GM19397 (cell line): ENCODE results near the gene RBMS1.

ENCODE experiments used
- ATAC-seq: cut with Tn5 transposase; IDR thresholded peaks from one replicate; pipeline ENCODE4 v1.9.1; 2021; ENCODE audit warnings: mild to moderate bottlenecking, moderate library complexity; ENCODE audit not compliant: unreplicated experiment

RBMS1 gene

GRCh38 chr2:160365716-160366367 is 127.8 kb downstream of the RBMS1 start:
- no peak for ATAC-seq

GRCh38 chr2:160364364-160364763 is 129.2 kb downstream of the RBMS1 start:
- ATAC-seq = no peak

DNA sequence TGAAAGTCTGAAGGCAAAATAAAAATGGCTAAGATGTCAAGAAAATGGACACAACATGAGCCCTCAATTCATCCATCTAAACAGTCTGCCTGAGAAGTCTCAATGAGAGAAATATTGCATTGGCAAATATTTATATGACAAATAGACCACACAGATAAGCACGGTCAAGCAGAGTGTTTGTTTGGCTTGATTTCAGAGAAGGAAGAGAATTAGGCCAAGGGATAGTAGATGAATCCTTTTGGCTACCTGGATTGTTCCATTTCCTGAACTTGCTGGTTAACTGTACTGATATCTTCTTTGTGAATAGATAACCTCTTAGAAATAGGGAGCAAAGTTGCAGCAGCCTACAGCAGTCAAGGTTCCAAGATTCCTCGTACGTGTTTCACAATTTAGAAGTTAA is 129.6 kb downstream of the RBMS1 start:
- no peak for ATAC-seq

GRCh38 chr2:160363055-160363454 is 130.6 kb downstream of the RBMS1 start:
- no peak for ATAC-seq

- no peak for ATAC-seq
These were observed 131.1 kb downstream of the RBMS1 start for GRCh38 chr2:160362541-160362940.

GRCh38 chr2:160362018-160362417 is 131.6 kb downstream of the RBMS1 start:
- ATAC-seq = no peak

DNA sequence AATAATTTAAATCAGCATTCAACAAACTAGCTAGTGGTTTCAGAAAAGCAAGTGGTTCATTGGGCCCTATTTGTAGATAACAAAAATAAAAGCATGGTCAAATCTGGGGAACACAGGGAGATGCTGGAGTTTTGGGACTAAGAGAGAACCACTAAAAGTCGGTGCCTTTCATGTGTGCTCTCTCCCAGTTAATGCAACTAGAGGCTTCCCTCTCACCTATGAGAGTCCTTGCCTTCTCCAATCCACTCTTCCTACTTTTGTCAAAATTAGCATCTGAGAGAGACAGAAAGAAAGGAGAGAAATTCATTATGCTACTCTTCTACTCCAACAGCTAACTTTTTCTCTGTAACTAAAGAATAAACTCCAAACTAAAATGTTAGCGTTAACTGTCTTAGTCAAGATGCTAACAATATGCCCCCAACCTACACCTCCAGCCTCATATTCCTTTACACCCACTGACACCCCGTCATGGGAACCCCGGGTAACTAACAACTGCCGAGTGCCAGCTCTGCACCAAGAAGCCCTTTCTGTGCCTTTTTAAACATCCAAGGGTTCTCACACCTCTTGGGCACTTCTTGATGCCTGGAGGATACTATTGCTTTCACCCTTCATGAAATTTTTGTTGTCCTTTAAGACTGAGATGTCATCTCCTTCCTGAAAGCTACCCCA is 133.4 kb downstream of the RBMS1 start:
- ATAC-seq = no peak

- no peak for ATAC-seq
These were observed 135.6 kb downstream of the RBMS1 start for GRCh38 chr2:160358046-160358445.

DNA sequence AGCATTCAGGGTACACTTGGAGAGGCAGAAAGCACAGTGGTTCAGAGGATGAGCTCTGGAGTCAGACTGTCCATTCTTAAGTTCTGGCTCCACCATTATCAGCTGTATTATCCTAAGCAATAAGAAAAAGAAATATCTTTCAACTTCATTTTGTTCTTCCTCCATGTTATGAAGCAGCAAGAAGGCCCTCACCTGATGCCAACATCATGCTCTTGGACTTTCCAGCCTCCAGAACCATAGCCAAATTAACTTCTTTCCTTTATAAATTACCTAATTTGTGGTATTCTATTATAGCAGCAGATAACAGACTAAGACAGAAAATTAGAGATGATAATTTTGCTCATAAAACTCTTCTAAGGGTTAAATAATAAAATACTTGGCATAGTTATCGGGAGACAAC is 137.1 kb downstream of the RBMS1 start:
- no peak for ATAC-seq

DNA sequence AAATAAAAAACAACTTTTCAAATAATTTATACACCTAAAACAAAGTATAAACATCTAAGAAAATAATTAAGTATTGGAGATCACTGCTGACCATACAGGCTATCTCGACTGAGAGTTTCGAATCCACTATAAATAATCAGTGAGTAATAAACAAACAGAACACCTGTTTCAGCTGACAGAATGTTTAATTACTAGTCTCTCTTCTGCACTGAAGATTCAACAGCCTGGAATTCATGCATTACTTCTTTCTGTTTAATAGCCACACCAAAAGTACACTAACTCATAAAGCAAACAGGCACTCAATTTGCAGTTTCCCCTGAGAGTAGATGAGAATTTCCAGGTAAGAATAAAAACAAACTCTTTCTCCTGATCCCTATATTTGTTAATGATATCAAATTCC is 138.5 kb downstream of the RBMS1 start:
- no peak for ATAC-seq

GRCh38 chr2:160354677-160355076 is 138.9 kb downstream of the RBMS1 start:
- no peak for ATAC-seq

DNA sequence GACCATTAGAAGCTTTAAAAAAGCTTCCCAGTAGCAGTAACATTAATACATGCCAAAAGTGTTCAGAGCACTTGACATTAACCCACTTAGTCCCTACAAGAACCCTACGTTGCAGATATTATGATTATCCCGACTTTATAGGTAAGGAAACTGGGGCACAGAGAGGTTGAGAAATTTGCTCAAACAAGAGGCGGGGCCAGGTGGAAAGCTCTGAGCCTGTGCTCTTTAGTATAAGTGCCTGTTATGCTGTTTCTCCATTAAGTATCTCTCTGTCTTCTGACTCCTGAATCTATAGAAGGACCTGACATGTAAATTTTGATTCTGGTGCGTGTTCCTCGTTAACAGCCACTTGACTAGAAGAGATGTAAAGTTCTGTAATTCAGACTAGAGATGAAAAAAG is 139.8 kb downstream of the RBMS1 start:
- ATAC-seq = no peak

GRCh38 chr2:160353166-160353565 is 140.4 kb downstream of the RBMS1 start:
- ATAC-seq = no peak

DNA sequence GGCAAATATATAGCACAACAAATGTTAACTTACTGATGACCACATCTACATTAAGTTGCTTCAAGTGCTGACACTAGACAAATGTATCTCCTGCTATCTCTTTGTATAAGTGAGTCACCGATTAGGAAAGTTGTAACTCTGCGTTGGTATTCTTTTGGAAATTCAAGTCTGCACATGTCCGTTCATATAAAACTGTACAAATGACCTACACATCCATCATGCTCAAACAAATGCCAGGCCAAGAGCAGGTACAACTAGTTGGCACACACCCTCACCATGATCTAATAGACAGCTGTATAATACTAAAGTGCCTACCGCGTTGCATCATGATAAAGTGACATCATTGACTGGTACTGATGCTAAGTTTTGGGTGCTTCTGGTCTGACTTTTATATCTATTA is 141.1 kb downstream of the RBMS1 start:
- no peak for ATAC-seq

- ATAC-seq = no peak
These were observed 141.7 kb downstream of the RBMS1 start for GRCh38 chr2:160351956-160352355.

DNA sequence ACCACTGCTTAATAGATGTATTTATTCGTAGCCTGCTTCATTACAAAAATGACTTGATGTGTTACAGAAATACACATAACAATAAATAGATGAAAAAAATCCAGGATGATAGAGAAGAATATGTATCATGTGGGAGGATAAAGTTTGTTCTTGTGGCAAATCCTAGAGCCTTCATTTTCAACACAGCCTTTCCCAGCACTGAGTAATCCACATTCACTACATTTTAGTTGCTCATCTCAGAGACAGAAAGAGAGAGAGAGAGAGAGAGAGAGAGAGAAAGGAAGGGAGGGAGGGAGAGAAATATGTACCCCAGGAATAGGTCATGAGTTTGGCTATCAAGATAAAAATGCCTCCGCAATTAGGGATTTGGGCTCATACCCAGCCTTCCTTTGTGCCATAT is 144.3 kb downstream of the RBMS1 start:
- no peak for ATAC-seq

GRCh38 chr2:160347269-160347863 is 146.2 kb downstream of the RBMS1 start:
- ATAC-seq = no peak

DNA sequence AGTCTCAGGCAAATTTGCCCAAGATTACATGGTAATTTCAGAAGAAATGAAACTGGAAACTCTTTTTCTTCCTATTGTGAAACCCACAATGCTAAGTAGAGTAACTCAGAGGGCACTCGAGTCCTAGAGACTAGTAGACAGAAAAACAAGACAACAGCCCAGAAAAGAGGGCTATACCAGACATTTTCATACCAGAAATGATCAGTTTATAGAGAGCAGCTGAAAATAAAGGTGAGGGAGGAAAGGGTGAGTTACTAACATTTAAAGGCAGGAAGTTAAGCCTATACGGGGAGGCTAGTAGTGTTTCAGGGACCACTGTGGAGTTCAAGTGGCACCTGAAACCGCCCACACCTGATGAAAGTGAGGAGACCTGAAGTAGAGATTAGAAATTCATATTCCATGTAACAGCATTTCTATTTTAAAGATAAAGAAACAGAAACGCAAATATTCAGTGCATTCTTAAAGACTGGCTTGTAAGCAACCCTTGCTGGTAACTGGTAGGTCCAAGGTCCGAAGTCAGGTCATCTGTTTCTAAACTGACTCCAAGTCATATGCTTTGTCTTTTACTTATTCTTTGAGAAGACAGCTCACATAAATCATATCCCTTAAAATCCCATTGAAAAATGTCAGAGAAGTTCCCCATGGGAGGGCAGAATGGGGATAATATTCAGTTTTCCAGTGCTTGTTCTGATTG is 148.4 kb downstream of the RBMS1 start:
- no peak for ATAC-seq

DNA sequence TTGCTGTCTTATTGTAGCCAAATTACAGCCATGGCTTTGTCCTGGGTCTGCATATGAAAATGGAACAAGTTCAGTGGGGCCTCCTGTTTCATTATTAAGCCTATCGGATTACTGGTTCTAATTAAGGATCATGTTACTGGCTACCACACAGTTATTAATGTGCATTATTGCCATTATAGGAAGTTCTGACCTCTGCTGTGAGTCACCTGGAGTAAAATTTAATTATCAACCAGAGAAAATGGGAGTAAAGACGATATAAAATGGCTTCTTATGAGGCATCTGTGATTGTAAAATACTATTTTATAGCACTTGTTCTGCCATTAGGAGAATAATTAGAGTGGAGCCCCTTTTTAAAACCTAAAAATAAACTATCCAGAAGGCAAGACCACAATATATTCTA is 150.2 kb downstream of the RBMS1 start:
- no peak for ATAC-seq

GRCh38 chr2:160339726-160340125 is 153.9 kb downstream of the RBMS1 start:
- no peak for ATAC-seq

DNA sequence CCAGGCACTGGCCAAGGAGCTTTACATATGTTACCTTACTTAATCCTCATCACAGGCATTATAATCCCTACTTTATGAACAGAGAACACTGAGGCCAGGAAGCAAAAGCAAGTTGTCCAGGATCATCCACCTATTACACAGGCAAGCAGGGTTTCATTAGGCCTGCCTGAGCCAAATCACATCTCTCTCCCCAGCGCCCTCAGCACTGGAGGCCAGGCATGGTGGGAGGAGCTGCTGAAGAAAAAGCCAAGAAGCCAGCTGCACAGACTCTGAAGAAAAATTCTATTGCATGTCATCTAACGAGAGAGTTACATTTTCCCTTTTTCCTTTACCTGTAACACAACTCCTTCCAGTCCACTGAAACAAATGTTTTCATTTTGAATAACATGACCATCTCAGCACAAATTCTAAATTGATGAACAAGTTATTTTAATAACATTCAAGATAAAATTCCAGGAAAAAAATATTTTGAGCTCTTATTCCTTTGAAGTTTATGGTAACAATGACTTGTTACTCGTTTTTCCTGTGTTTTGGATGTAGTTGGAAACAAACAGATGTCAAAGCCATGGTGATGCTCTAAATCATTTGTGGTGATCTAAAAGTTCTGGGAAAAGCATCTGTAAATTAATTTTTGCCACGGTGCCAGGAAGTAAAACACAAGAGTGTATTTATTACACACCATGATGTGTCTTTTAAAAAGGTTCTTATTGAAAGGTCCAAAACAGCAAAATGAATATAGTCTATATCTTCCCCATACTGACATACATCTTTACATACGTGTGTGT is 154.5 kb downstream of the RBMS1 start:
- ATAC-seq = no peak
